ENCODE measurements around the gene UBE2O.

UBE2O gene

DNA sequence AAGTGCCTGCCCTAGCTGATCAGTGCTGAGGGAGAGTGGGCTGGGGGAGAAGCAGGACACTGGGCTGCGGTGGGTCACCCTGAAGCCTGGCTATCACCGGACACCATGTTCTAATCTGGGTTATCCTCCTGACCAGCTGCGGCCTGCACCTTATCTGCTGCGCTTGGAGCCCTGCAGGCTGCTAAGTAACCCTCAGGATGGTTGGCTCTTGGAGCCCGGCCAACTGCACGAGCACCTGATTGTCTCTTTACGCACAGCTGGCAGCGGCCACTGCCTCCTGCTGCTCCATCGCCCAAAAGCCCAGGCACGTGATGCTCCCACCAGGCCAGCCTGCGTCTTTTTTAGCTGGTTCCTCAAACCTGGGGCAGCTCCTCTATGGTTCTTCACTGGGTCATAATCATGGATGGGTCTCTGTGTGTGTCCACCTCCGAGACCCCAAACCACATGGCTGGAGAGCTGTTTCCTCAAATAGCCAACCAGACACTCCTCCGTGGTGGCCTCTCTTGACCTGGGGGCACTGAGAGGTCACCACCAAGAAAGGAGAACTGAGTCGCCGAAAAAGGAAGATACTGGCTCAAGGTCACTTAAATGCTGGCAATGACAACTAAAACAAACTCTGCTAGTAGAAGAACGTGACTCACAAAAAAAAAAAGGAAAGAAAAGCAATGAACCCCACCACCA lies 46.8 kb downstream of the UBE2O start:
- Histone ChIP-seq H3K9ac (no peak overlapping the region), H3K4me3 (ENCODE audit: low read depth, low read length) (no peak overlapping the region), H3K4me1 (peaks cover 7% of the 10 kb centered on the region), H3K27me3 (ENCODE audit: control insufficient read depth, insufficient read depth, low read length) (no peaks in the 10 kb centered on the region), H3K9me3 (ENCODE audit: control insufficient read depth, low read length) (no peaks in the 10 kb centered on the region), H3K27ac (peak overlapping the region; percentile 26), H2AFZ (no peak overlapping the region), H3K36me3 (ENCODE audit: control insufficient read depth, insufficient read depth, low read length) (no peaks in the 10 kb centered on the region), H3K4me2 (ENCODE audit: low read length) (peak overlapping the region; percentile 46), H3K79me2 (peaks cover 15% of the 10 kb centered on the region)
- TF ChIP-seq, protein P1, sequence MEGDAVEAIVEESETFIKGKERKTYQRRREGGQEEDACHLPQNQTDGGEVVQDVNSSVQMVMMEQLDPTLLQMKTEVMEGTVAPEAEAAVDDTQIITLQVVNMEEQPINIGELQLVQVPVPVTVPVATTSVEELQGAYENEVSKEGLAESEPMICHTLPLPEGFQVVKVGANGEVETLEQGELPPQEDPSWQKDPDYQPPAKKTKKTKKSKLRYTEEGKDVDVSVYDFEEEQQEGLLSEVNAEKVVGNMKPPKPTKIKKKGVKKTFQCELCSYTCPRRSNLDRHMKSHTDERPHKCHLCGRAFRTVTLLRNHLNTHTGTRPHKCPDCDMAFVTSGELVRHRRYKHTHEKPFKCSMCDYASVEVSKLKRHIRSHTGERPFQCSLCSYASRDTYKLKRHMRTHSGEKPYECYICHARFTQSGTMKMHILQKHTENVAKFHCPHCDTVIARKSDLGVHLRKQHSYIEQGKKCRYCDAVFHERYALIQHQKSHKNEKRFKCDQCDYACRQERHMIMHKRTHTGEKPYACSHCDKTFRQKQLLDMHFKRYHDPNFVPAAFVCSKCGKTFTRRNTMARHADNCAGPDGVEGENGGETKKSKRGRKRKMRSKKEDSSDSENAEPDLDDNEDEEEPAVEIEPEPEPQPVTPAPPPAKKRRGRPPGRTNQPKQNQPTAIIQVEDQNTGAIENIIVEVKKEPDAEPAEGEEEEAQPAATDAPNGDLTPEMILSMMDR (IDR thresholded peaks at IDR 0.05) = no peak

DNA sequence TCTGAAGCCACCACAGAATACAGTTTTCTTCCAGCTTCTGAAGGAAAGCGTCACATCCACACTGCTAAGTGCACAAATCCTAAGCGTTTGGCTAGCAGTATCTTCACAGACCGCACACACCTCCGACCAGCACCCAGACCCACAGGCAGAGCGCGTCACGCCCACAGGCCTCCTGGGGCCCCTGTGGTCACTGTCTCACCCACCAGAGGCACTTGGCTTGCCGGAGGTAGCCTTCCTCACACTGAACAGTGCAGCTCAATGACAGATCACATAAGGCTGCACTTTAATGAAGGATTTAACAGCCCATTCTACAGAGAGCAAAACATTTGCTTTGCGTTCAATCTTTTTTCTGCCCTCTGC lies 47.4 kb downstream of the UBE2O start:
- Histone ChIP-seq H3K9me3 (ENCODE audit: control insufficient read depth, low read length) (no peaks in the 10 kb centered on the region), H3K27me3 (ENCODE audit: control insufficient read depth, insufficient read depth, low read length) (no peaks in the 10 kb centered on the region), H3K27ac (peak overlapping the region; percentile 26), H3K4me2 (ENCODE audit: low read length) (no peak overlapping the region), H3K4me3 (ENCODE audit: low read depth, low read length) (no peak overlapping the region), H3K36me3 (ENCODE audit: control insufficient read depth, insufficient read depth, low read length) (no peaks in the 10 kb centered on the region), H3K79me2 (peaks cover 15% of the 10 kb centered on the region), H3K4me1 (peaks cover 7% of the 10 kb centered on the region), H2AFZ (no peak overlapping the region), H3K9ac (no peak overlapping the region)
- TF ChIP-seq, protein P1 (IDR thresholded peaks at IDR 0.05) = no peak

DNA sequence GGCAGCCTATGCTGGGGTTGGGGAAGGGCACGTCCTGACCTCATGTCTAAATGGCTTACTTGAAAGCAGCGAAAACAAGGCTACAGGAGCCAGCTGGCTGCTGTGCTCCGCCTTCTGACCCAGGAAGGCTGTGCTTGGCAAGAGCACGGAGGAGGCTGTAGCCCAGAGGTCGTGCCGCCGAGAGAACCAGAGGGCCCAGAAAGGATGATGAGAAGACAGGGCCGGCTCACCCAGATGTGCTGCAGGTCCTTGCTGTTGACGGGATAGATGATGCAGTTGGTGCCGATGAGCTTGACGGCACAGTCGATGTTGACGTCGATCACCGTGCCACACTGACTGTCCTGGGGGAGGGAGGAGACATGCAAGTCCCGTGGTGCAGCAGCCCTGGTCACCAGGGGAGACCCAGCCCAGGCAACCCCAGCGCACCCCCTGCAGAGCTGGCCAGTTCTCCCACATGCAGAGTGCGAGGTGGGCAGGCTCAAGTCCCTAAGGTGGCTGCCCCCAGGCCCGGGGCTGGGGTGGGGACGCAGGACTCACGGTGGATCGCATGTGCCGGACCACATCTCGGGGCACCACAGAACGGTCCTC lies 47.9 kb downstream of the UBE2O start:
- Histone ChIP-seq H3K4me3 (ENCODE audit: low read depth, low read length) (no peak overlapping the region), H3K9me3 (ENCODE audit: control insufficient read depth, low read length) (no peaks in the 10 kb centered on the region), H3K4me2 (ENCODE audit: low read length) (no peak overlapping the region), H3K27ac (no peak overlapping the region), H3K27me3 (ENCODE audit: control insufficient read depth, insufficient read depth, low read length) (no peaks in the 10 kb centered on the region), H3K9ac (no peak overlapping the region), H3K36me3 (ENCODE audit: control insufficient read depth, insufficient read depth, low read length) (no peaks in the 10 kb centered on the region), H3K79me2 (peaks cover 15% of the 10 kb centered on the region), H3K4me1 (peaks cover 8% of the 10 kb centered on the region), H2AFZ (no peak overlapping the region)
- TF ChIP-seq, protein P1 (IDR thresholded peaks at IDR 0.05) = no peak

DNA sequence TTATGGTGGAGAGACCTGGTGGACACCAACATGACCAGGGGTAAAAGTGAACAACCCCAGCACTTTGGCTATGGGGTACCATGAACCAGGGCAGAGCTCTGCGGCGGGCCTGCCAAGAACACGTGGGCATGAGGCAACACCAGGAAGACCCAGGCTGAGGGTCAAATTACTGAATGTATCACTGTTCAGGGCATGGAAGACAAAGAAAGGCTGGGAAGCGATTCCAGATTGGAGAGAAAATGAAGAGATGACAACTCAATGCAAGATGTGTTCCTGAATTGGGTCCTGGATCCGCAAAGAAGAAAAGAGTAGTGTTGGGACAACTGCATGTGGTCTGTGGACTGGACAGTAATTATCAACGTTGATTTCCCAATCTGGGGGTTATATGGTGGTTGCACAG lies 48.7 kb downstream of the UBE2O start:
- Histone ChIP-seq H3K36me3 (ENCODE audit: control insufficient read depth, insufficient read depth, low read length) (no peaks in the 10 kb centered on the region), H3K4me1 (peaks cover 16% of the 10 kb centered on the region), H3K9ac (no peak overlapping the region), H3K79me2 (peaks cover 15% of the 10 kb centered on the region), H3K4me3 (ENCODE audit: low read depth, low read length) (no peak overlapping the region), H3K27ac (no peak overlapping the region), H3K4me2 (ENCODE audit: low read length) (no peak overlapping the region), H3K9me3 (ENCODE audit: control insufficient read depth, low read length) (no peaks in the 10 kb centered on the region), H2AFZ (no peak overlapping the region), H3K27me3 (ENCODE audit: control insufficient read depth, insufficient read depth, low read length) (no peaks in the 10 kb centered on the region)
- TF ChIP-seq, protein P1 (IDR thresholded peaks at IDR 0.05) = no peak

DNA sequence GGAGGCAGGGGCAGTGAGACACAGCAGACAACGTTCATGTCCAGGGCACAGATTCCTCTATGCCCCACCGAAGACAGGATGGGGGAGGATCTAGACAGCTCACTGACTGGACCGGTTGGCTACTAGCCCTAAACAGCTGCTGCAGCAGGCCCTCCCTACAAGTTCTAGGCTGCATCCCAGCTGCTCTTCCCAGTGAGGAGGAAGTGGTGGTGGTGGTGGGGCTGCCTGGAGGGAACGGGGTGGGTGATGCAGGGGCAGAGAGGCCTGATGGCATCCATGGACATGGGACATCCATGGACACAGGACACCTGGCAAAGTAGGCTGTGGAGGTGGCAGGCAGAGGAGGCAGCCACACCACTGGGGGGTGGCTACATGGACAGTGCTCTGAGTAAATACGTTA lies 50.2 kb downstream of the UBE2O start:
- Histone ChIP-seq H3K79me2 (peaks cover 9% of the 10 kb centered on the region), H3K9ac (no peak overlapping the region), H3K27ac (no peak overlapping the region), H3K4me2 (ENCODE audit: low read length) (no peak overlapping the region), H3K4me3 (ENCODE audit: low read depth, low read length) (no peak overlapping the region), H3K9me3 (ENCODE audit: control insufficient read depth, low read length) (no peaks in the 10 kb centered on the region), H2AFZ (no peak overlapping the region), H3K36me3 (ENCODE audit: control insufficient read depth, insufficient read depth, low read length) (no peaks in the 10 kb centered on the region), H3K4me1 (peaks cover 30% of the 10 kb centered on the region), H3K27me3 (ENCODE audit: control insufficient read depth, insufficient read depth, low read length) (no peaks in the 10 kb centered on the region)
- TF ChIP-seq, protein P1 (IDR thresholded peaks at IDR 0.05) = no peak
